IPS-18c (cell line): ENCODE results near the gene TUBB1.

Experiments used
- H3K4me3 ChIP-seq: 2 replicates; pipeline ENCODE4 v1.7.0; 2013; ENCODE audit warnings: low read depth, mild to moderate bottlenecking, low read length, moderate library complexity; ENCODE audit not compliant: insufficient read depth
- H3K9me3 ChIP-seq: one replicate; pipeline ENCODE4 v1.6.1; 2013; ENCODE audit warnings: mild to moderate bottlenecking, low read length, moderate library complexity; ENCODE audit not compliant: control insufficient read depth, insufficient read depth

The TUBB1 gene

GRCh38 chr20:58986968-58987517 lies 32.2 kb upstream of the TUBB1 start:
- Histone ChIP-seq H3K9me3 (no peaks in the 10 kb centered on the region), H3K4me3 (no peak overlapping the region)

GRCh38 chr20:58987790-58988564 lies 31.3 kb upstream of the TUBB1 start:
- H3K9me3 ChIP-seq = no peaks in the 10 kb centered on the region

GRCh38 chr20:58988565-58988882 lies 30.7 kb upstream of the TUBB1 start:
- Histone ChIP-seq H3K4me3 (no peak overlapping the region), H3K9me3 (no peaks in the 10 kb centered on the region)

More at GRCh38 chr20:58987790-58988564, 31.3 kb upstream of the TUBB1 start:
- no peak overlapping the region for H3K4me3 ChIP-seq

- Histone ChIP-seq H3K9me3 (no peaks in the 10 kb centered on the region), H3K4me3 (no peak overlapping the region)
Measured at GRCh38 chr20:58989196-58989595, 30.0 kb upstream of the TUBB1 start.

GRCh38 chr20:58990651-58991445 lies 28.4 kb upstream of the TUBB1 start:
- no peak overlapping the region for H3K4me3 ChIP-seq
- H3K9me3 ChIP-seq = no peaks in the 10 kb centered on the region

GRCh38 chr20:58991715-58992114 lies 27.5 kb upstream of the TUBB1 start:
- Histone ChIP-seq H3K9me3 (no peaks in the 10 kb centered on the region), H3K4me3 (no peak overlapping the region)

- H3K4me3 ChIP-seq = no peak overlapping the region
- no peaks in the 10 kb centered on the region for H3K9me3 ChIP-seq
Measured at GRCh38 chr20:58992911-58993310, 26.3 kb upstream of the TUBB1 start.

GRCh38 chr20:58993332-58994248 lies 25.6 kb upstream of the TUBB1 start:
- Histone ChIP-seq H3K9me3 (no peaks in the 10 kb centered on the region), H3K4me3 (no peak overlapping the region)

GRCh38 chr20:58994390-58995159 lies 24.7 kb upstream of the TUBB1 start:
- H3K9me3 ChIP-seq = no peaks in the 10 kb centered on the region
- no peak overlapping the region for H3K4me3 ChIP-seq

GRCh38 chr20:58995461-58996225 lies 23.6 kb upstream of the TUBB1 start:
- Histone ChIP-seq H3K4me3 (no peak overlapping the region), H3K9me3 (no peaks in the 10 kb centered on the region)

- H3K9me3 ChIP-seq = no peaks in the 10 kb centered on the region
Measured at GRCh38 chr20:58996226-58996611, 23.0 kb upstream of the TUBB1 start.

GRCh38 chr20:58997141-58997770 lies 22.0 kb upstream of the TUBB1 start:
- H3K9me3 ChIP-seq = no peaks in the 10 kb centered on the region
- no peak overlapping the region for H3K4me3 ChIP-seq

More at GRCh38 chr20:58996226-58996611, 23.0 kb upstream of the TUBB1 start:
- H3K4me3 ChIP-seq = no peak overlapping the region

- Histone ChIP-seq H3K4me3 (no peak overlapping the region), H3K9me3 (no peaks in the 10 kb centered on the region)
Measured at GRCh38 chr20:58998656-58999055, 20.6 kb upstream of the TUBB1 start.

- H3K4me3 ChIP-seq = no peak overlapping the region
Measured at GRCh38 chr20:59000326-59000725, 18.9 kb upstream of the TUBB1 start.

GRCh38 chr20:59001068-59001448 lies 18.2 kb upstream of the TUBB1 start:
- H3K9me3 ChIP-seq = no peaks in the 10 kb centered on the region
- no peak overlapping the region for H3K4me3 ChIP-seq

More at GRCh38 chr20:59000326-59000725, 18.9 kb upstream of the TUBB1 start:
- no peaks in the 10 kb centered on the region for H3K9me3 ChIP-seq
